Measurements from ENCODE around the gene SLC38A11. TPM values are rescaled to one million over a fixed set of nuclear protein-coding genes. Genes with fewer than 3 reads are reported as not detected.

SLC38A11 gene
- polyA plus RNA-seq, 1 donor (not counting 4 experiments of a cell fraction or from before 2014, with no cell fraction given), result not detected

DNA sequence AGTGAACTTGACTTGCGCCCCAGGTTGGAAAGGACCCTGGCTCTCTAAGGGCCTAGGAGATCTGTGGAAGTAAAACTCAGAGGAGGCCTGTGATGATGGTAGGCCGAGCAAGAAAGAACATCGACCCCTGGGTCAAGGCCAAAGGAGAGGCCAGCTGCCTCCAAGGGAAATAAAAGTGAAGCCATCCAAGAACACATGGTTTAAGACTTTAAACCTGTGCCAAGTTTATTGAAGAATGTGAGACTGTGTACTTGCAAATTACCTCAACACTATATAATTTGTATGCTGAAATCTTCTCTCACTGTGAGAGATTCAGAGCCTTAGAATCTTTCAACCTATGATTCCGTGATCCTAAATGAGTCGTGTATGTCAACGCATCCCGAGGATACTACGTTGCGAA, 73.0 kb downstream of the SLC38A11 start:
- no peak for TF ChIP-seq EZH2 (IDR thresholded peaks at IDR 0.05; ENCODE audit: low read length)
- no peak for TF ChIP-seq CTCF (optimal IDR thresholded peaks at IDR 0.05 in 1 of 3, IDR thresholded peaks at IDR 0.05 in 1 of 3, conservative IDR thresholded peaks at IDR 0.05 in 1 of 3; ENCODE audit: extremely low read depth in 1 of 3, insufficient read depth in 2 of 3, low read length in 3 of 3)
- DNase-seq (ENCODE audit: low read depth, low spot score), result no peak
- no peak overlapping the region for H3K4me2 ChIP-seq (ENCODE audit: control insufficient read depth, extremely low read depth, insufficient read depth, low read depth, low read length)
- H3K9me1 ChIP-seq (ENCODE audit: control insufficient read depth, extremely low read depth, insufficient read depth, low read length), result no peaks in the 10 kb centered on the region
- H3K9ac ChIP-seq (ENCODE audit: control insufficient read depth, extremely low read depth, insufficient read depth, low read length), result no peak overlapping the region
- no peak for FAIRE-seq
- H3K4me1 ChIP-seq (ENCODE audit: control insufficient read depth, extremely low read depth, insufficient read depth, low read length), result peaks cover 5% of the 10 kb centered on the region
- no peaks in the 10 kb centered on the region for H3K9me3 ChIP-seq (ENCODE audit: control insufficient read depth, low read depth, low read length)
- no peaks in the 10 kb centered on the region for H3K79me2 ChIP-seq (ENCODE audit: control insufficient read depth, insufficient read depth, low read length)
- dilution Hi-C loops (cut with MboI; ENCODE audit: extremely low pct_ligation_motif_present, low sequenced_read_pairs), result no loop called here
- no peak overlapping the region for H2AFZ ChIP-seq (ENCODE audit: control insufficient read depth, low read length)
- H3K27ac ChIP-seq (ENCODE audit: control insufficient read depth, insufficient read depth, low read length), result no peak overlapping the region
- no peaks in the 10 kb centered on the region for H4K20me1 ChIP-seq (ENCODE audit: control insufficient read depth, extremely low read depth, insufficient read depth, low read length)
- no peak overlapping the region for H3K4me3 ChIP-seq (ENCODE audit: control insufficient read depth in 2 of 3, extremely low read depth in 1 of 3, insufficient read depth in 2 of 3, low read depth in 1 of 3, low read length in 3 of 3)
- H3K27me3 ChIP-seq (ENCODE audit: control insufficient read depth, extremely low read depth, insufficient read depth, low read length), result no peaks in the 10 kb centered on the region
- no peaks in the 10 kb centered on the region for H3K36me3 ChIP-seq (ENCODE audit: control insufficient read depth in 2 of 2, extremely low read depth in 1 of 2, insufficient read depth in 2 of 2, low read length in 2 of 2)

DNA sequence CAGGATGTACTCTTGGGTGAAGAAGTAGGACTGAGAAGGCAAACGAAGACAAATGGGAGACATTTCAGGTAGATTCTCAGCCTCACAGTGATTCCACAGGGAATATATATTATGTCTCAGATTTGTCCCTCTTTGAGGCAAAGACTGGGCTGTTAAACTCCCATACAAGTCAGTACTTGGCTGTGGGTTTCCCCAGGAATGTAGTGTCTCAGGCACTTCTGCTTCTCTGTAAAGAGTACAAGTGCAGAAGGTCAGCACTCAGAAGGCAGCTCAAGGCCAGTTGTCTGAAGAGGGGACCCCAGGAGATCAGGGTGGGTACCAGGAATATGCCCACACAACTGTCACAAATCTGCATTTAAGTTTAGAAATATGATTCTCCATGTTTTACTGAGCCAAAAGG, 73.8 kb downstream of the SLC38A11 start:
- Histone ChIP-seq H3K4me1 (ENCODE audit: control insufficient read depth, extremely low read depth, insufficient read depth, low read length) (peaks cover 5% of the 10 kb centered on the region), H2AFZ (ENCODE audit: control insufficient read depth, low read length) (peak overlapping the region; percentile 50)
- no peak for DNase-seq (ENCODE audit: low read depth, low spot score)

More for the DNA sequence above, 73.8 kb downstream of the SLC38A11 start:
- H3K27ac ChIP-seq (ENCODE audit: control insufficient read depth, insufficient read depth, low read length), result no peak overlapping the region
- no peaks in the 10 kb centered on the region for H3K36me3 ChIP-seq (ENCODE audit: control insufficient read depth in 2 of 2, extremely low read depth in 1 of 2, insufficient read depth in 2 of 2, low read length in 2 of 2)
- no peaks in the 10 kb centered on the region for H3K79me2 ChIP-seq (ENCODE audit: control insufficient read depth, insufficient read depth, low read length)
- H3K27me3 ChIP-seq (ENCODE audit: control insufficient read depth, extremely low read depth, insufficient read depth, low read length), result no peaks in the 10 kb centered on the region
- dilution Hi-C loops (cut with MboI; ENCODE audit: extremely low pct_ligation_motif_present, low sequenced_read_pairs), result no loop called here
- FAIRE-seq, result peak; percentile 23
- no peak overlapping the region for H3K4me3 ChIP-seq (ENCODE audit: control insufficient read depth in 2 of 3, extremely low read depth in 1 of 3, insufficient read depth in 2 of 3, low read depth in 1 of 3, low read length in 3 of 3)
- peak overlapping the region; percentile 36 for H3K4me2 ChIP-seq (ENCODE audit: control insufficient read depth, extremely low read depth, insufficient read depth, low read depth, low read length)
- TF ChIP-seq EZH2 (IDR thresholded peaks at IDR 0.05; ENCODE audit: low read length) (no peak), CTCF (optimal IDR thresholded peaks at IDR 0.05 in 1 of 3, IDR thresholded peaks at IDR 0.05 in 1 of 3, conservative IDR thresholded peaks at IDR 0.05 in 1 of 3; ENCODE audit: extremely low read depth in 1 of 3, insufficient read depth in 2 of 3, low read length in 3 of 3) (no peak)
- H4K20me1 ChIP-seq (ENCODE audit: control insufficient read depth, extremely low read depth, insufficient read depth, low read length), result no peaks in the 10 kb centered on the region
- no peak overlapping the region for H3K9ac ChIP-seq (ENCODE audit: control insufficient read depth, extremely low read depth, insufficient read depth, low read length)
- H3K9me1 ChIP-seq (ENCODE audit: control insufficient read depth, extremely low read depth, insufficient read depth, low read length), result no peaks in the 10 kb centered on the region
- H3K9me3 ChIP-seq (ENCODE audit: control insufficient read depth, low read depth, low read length), result no peaks in the 10 kb centered on the region

Measured in keratinocyte (primary cell).